OCI-M1 (cell line): ENCODE measurements around the gene SHB.
A peak's percentile ranks its signal among the peaks of the same experiment; 100 is the strongest.
"Not testable (repeated sequence)": the region's sequence is repeated elsewhere in the genome, so short reads cannot be mapped to it uniquely, and the experiment has no call there.

Experiments used
- DNase-seq: peaks from one replicate; lab custom pipeline; 2025; lab: John Stamatoyannopoulos, UW

Gene SHB

DNA sequence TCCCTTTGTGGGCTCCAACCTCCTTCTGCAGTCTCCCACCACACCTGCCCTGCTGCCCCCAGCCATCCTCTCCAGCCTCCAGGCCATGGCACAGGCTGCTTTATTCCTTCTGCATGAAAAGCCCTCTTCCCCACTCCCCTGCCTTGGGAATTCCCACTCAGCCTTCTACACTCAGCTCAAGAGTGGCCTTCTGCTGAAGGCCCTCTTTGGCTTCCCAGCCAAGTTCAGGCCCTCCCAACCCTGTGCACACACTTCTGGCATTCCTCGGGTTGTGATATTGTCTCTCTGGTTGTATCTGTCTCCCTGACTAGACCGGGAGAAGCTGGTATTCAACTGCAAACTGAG is 5.7 kb downstream of the SHB start:
- no peak for DNase-seq

- DNase-seq: peak; percentile 21
These were observed 6.3 kb downstream of the SHB start for GRCh38 chr9:38062498-38063362.

DNA sequence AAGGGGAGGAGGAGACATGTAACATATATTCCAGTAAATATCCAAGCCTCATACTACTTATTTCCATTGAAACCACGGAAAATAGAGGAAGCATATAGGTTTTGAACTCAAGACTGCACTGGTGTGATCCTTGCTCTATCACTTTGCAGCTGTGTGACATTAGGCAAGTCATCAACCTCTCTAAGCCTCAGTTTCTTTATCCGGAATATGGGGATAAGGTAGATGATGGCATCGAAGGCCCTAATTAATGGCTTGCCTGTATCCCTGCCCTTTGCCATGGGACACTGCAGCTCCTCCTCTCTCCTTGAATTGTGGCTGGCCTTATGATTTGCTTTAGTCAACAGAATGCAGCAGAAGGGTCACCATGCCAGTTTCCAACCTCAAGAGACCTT is 6.9 kb downstream of the SHB start:
- DNase-seq: no peak

GRCh38 chr9:38061326-38061977 is 7.6 kb downstream of the SHB start:
- peak; percentile 36 for DNase-seq

DNA sequence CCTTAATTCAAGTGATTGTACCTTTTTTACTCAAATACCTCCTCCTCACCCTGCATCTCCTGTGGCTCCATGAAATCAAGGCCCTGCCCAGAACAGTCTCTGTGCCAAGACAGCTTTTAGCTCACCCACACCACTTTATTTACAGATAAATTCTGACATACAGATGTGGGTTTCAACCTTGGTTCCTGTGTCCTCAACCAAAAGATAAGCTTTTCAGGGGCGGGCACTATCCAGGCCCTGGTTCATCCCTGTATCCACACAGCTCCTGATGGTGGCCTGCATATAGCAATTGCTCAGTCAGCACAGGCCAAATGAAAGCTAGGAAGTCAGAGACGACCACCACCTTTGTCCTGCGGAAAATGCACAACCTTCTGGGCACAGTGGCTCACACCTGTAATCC is 8.3 kb downstream of the SHB start:
- DNase-seq: no peak

DNA sequence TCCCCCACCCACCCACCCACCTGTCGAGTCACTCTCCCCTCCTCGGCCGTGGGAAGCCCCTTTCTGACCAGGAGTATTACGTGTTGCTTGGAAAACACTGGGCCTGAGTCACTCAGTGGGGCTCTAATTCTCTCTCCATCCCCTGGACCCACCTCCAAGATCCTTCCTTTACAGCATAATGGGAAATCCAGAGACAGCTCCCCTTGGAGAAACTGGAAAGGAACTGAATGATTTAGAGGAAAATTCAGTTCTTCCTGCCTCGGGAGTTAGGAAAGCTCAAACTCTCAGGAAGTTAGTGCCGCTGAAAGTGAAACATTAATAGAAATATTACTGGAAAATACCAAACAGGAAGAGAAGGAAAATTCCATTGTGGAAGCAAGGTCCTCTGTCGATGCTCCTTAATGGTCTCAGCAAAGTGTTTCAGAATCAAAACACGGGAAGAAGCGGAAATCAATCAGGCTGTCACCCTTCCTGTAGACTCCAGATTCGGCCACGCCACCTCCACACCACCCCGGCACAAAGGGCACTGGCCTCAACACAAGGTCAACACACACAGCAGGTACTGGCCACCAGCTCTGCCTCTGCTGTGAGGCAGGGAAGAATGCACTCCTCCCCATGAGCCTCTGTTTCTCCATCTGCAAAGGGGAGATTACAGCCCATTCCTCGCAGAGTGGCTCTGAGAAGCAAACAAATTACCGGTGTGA is 9.6 kb downstream of the SHB start:
- no peak for DNase-seq

GRCh38 chr9:38058452-38059232 is 10.4 kb downstream of the SHB start:
- no peak for DNase-seq

GRCh38 chr9:38057416-38058195 is 11.4 kb downstream of the SHB start:
- no peak for DNase-seq

- DNase-seq: no peak
These were observed 14.4 kb downstream of the SHB start for GRCh38 chr9:38054653-38055052.

DNA sequence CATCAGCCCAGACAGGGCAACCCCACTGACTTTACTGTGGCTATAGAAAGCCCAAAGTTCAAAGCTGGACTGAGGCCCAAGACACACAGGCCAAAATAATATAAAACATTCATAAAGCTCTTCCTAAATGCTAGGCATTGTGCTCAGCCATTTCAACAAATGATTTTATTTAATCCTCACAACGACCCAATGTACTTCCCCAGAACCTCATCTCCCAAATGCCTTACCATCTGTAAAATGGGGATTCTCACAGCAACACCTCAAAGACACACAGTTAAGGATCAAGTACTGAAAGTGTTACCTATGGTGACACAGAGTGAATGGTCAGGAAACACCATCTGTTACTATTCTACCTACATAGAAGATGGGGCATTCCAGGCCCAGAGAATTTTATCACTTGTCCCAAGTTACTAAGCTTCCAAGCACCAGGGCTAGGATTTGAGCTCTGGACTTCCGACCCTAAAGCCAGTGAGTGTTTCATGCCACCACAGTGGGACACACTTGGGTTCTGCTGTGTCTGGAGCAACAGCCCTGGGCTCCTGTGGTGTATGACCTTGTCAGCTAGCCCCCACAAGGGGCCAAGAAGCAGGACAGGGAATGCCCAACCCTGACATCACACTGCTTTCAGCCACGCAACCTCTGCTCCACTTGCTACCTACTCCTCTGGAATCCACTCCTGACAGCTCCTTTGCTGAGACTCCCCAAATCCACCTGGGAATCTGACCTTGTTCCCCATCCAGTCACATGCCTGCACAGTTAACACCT is 15.1 kb downstream of the SHB start:
- no peak for DNase-seq

DNA sequence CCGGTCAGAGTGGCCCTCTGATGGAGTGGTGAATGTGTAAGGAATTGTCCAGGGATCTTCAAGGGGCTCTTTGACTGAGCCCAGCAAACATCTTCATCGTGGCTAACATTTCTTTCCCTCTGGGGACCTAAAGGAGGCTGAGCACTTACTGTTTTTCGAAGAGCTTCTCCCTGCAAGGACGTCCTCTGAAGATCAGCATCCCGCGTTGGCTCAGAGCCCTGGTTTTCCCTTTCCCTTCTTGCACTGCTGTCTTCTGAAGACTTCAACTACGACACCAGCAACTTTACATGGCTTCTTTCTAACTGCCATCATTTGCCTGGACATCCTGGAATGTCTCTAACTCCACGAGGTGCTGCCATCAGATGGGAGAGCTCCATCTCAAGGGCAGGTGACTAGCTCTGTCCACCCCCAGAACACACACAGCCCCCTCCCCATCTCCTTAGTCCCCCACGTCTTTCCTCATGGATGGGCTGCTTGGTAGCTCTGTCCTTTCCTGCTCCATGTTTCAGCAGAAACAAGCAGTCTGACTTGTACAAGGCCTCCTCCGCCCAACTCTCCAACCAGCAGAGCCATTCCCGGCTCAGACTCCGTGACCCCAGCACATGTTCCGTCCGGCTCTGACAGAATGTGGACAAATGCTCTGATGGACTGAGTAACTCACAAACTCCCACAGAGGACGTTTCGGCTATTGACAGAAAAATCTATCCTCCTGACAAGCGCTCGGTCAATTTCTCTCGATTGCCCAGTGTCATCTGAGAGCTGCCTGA is 17.1 kb downstream of the SHB start:
- DNase-seq: no peak

DNA sequence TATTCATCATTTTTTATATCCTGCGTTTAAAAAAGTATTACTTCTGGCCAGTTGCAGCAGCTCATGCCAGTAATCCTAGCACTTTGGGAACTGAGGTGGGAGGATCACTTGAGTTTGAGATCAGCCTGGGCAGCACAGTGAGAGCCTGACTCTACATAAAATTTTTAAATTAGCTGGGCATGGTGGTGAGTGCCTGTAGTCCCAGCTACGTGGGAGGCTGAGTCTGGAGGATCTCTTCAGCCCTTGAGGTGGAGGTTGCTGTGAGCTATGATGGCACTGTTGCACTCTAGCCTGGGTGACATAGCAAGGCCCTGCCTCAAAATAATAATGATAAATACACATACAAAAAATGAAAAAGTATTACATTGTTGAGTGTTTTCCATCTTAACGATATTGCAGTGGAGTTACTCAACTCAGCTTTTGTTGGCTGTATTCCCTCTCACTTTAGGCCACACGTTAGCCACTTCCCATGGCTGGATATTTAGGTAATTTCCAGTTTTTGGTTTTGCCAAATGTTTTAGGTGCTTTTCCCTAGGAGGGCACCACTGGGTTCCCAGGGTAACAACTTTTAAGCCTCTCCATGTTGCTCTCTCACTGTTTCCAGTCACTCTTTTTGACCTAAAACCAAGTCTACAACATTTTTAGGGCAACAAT is 20.6 kb downstream of the SHB start:
- DNase-seq: no peak

- peak; percentile 49 for DNase-seq
These were observed 21.5 kb downstream of the SHB start for GRCh38 chr9:38047301-38048251.

- no peak for DNase-seq
These were observed 22.2 kb downstream of the SHB start for GRCh38 chr9:38046661-38047300.

DNA sequence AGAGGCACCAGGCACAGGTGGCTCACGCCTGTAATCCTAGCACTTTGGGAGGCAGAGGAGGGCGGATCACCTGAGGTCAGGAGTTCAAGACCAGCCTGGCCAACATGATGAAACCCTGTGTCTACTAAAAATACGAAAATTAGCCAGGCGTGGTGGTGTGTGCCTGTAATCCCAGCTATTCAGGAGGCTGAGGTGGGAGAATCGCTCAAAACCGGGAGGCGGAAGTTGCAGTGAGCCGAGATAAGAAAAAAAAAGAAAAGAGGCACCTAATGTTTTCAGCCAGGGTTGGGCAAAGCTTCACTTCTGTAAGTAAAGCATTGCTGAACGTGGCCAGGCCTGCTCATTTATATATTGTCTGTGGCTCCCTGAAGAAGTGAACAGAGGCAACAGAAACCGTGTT is 23.1 kb downstream of the SHB start:
- not testable (repeated sequence) for DNase-seq

GRCh38 chr9:38044706-38045105 is 24.3 kb downstream of the SHB start:
- no peak for DNase-seq

GRCh38 chr9:38043931-38044623 is 24.9 kb downstream of the SHB start:
- DNase-seq: no peak
